Loucy (cell line): Measurements from ENCODE around the gene ZCCHC24.

ENCODE experiments used
- H2AFZ ChIP-seq: fragments of 200-600 bp; sonication (generic); 2 replicates; pipeline ENCODE4 v1.6.0; 2016; ENCODE audit warnings: antibody characterized with exemption, mild to moderate bottlenecking, low read length, moderate library complexity
- H3F3A ChIP-seq: fragments of 200-600 bp; 2 replicates; pipeline ENCODE4 v1.6.0; 2016; ENCODE audit warnings: antibody characterized with exemption, low read depth, mild to moderate bottlenecking
- H3K27me3 ChIP-seq: fragments of 200-600 bp; sonication (generic); 2 replicates; pipeline ENCODE4 v1.6.1; 2014; ENCODE audit warnings: low read length, mild to moderate bottlenecking; ENCODE audit not compliant: insufficient read depth, poor library complexity, severe bottlenecking
- H3K36me3 ChIP-seq: fragments of 200-600 bp; sonication (generic); 2 replicates; pipeline ENCODE4 v1.6.1; 2016; ENCODE audit warnings: low read length; ENCODE audit not compliant: insufficient read depth
- H3K4me1 ChIP-seq: fragments of 200-600 bp; sonication (generic); 2 replicates; pipeline ENCODE4 v1.5.1; 2014; ENCODE audit warnings: low read length, mild to moderate bottlenecking; ENCODE audit not compliant: insufficient read depth, poor library complexity, severe bottlenecking
- H3K4me2 ChIP-seq: fragments of 200-600 bp; sonication (generic); 2 replicates; pipeline ENCODE4 v1.6.0; 2014; ENCODE audit warnings: antibody characterized with exemption, low read length, low read depth, mild to moderate bottlenecking; ENCODE audit not compliant: poor library complexity, severe bottlenecking
- H3K4me3 ChIP-seq: fragments of 200-600 bp; sonication (generic); 2 replicates; pipeline ENCODE4 v1.5.1; 2014; ENCODE audit warnings: low read length, mild to moderate bottlenecking, mixed read lengths; ENCODE audit not compliant: poor library complexity, severe bottlenecking
- H3K79me2 ChIP-seq: fragments of 200-600 bp; sonication (generic); 2 replicates; pipeline ENCODE4 v1.6.1; 2014; ENCODE audit warnings: low read length; ENCODE audit not compliant: insufficient read depth
- H3K9ac ChIP-seq: fragments of 200-600 bp; sonication (generic); 2 replicates; pipeline ENCODE4 v1.6.0; 2014; ENCODE audit warnings: mild to moderate bottlenecking, low read depth, low read length, moderate library complexity; ENCODE audit not compliant: poor library complexity, severe bottlenecking
- H3K9me2 ChIP-seq: fragments of 200-600 bp; sonication (generic); replicated peaks from 2 replicates; pipeline ENCODE4 v1.6.1; 2016; ENCODE audit warnings: low read depth, low read length, mixed read lengths
- H3K9me3 ChIP-seq: fragments of 200-600 bp; sonication (generic); 2 replicates; pipeline ENCODE4 v1.6.1; 2014; ENCODE audit warnings: mild to moderate bottlenecking, antibody characterized with exemption, low read length, low read depth; ENCODE audit not compliant: insufficient read depth
- H4K20me1 ChIP-seq: fragments of 200-600 bp; sonication (generic); 2 replicates; pipeline ENCODE4 v1.6.0; 2014; ENCODE audit warnings: antibody characterized with exemption, low read length, mild to moderate bottlenecking; ENCODE audit not compliant: insufficient read depth, poor library complexity, severe bottlenecking
- EZH2phosphoT487 ChIP-seq: fragments of 200-600 bp; IDR thresholded peaks from 2 replicates; pipeline ENCODE4 v1.6.1; 2018; ENCODE audit warnings: antibody characterized with exemption, mild to moderate bottlenecking, moderate library complexity, borderline replicate concordance
- TF ChIP-seq, protein P1 (sequence below): fragments of 200-600 bp; sonication (generic); conservative IDR thresholded peaks from 2 replicates; pipeline ENCODE4 v1.5.1; 2014; ENCODE audit warnings: mild to moderate bottlenecking, antibody characterized with exemption, low read length

Gene ZCCHC24

DNA sequence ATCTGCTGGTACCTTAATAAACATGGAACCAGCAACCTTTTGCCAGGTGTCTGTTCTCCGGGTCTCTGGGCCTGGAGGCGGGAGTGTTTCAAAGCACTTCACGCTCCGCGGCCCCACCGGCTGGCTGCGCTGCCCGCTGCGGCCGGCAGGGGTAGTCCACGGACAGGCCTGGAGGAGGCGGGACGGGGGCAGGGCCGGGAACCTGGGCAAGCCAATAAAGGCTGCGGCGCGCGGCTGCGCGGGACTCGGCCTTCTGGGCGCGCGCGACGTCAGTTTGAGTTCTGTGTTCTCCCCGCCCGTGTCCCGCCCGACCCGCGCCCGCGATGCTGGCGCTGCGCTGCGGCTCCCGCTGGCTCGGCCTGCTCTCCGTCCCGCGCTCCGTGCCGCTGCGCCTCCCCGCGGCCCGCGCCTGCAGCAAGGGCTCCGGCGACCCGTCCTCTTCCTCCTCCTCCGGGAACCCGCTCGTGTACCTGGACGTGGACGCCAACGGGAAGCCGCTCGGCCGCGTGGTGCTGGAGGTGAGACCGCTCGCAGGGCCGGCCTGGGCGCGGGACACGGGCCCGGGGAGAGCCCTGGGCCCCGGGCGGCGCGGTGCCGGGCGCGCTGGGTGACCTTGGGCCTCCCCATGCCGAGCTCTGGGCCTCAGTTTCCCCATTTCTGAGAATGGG lies 98.1 kb downstream of the ZCCHC24 start, which contains the start of gene PPIF:
Gene PPIF (plus strand): TSS at position 244 of the 668 bp plus-strand sequence. CDS start 80 bp downstream, at position 324.
- Histone ChIP-seq H3K9ac (peak within 1 kb of the TSS; percentile 99), H4K20me1 (peaks cover 46% of the 10 kb centered on the region), H3K9me3 (no peaks in the 10 kb centered on the region), H3K4me2 (peak within 1 kb of the TSS; percentile 98), H3F3A (no peaks in the 10 kb centered on the region), H2AFZ (peak within 1 kb of the TSS; percentile 53), H3K4me1 (peaks cover 49% of the 10 kb centered on the region), H3K9me2 (no peaks in the 10 kb centered on the region), H3K79me2 (peaks cover 60% of the 10 kb centered on the region), H3K36me3 (peaks cover 30% of the 10 kb centered on the region), H3K27me3 (peaks cover 4% of the 10 kb centered on the region), H3K4me3 (peak within 1 kb of the TSS; percentile 92)
- no peak for TF ChIP-seq EZH2phosphoT487
- TF ChIP-seq, protein P1, sequence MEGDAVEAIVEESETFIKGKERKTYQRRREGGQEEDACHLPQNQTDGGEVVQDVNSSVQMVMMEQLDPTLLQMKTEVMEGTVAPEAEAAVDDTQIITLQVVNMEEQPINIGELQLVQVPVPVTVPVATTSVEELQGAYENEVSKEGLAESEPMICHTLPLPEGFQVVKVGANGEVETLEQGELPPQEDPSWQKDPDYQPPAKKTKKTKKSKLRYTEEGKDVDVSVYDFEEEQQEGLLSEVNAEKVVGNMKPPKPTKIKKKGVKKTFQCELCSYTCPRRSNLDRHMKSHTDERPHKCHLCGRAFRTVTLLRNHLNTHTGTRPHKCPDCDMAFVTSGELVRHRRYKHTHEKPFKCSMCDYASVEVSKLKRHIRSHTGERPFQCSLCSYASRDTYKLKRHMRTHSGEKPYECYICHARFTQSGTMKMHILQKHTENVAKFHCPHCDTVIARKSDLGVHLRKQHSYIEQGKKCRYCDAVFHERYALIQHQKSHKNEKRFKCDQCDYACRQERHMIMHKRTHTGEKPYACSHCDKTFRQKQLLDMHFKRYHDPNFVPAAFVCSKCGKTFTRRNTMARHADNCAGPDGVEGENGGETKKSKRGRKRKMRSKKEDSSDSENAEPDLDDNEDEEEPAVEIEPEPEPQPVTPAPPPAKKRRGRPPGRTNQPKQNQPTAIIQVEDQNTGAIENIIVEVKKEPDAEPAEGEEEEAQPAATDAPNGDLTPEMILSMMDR = peak; percentile 77

DNA sequence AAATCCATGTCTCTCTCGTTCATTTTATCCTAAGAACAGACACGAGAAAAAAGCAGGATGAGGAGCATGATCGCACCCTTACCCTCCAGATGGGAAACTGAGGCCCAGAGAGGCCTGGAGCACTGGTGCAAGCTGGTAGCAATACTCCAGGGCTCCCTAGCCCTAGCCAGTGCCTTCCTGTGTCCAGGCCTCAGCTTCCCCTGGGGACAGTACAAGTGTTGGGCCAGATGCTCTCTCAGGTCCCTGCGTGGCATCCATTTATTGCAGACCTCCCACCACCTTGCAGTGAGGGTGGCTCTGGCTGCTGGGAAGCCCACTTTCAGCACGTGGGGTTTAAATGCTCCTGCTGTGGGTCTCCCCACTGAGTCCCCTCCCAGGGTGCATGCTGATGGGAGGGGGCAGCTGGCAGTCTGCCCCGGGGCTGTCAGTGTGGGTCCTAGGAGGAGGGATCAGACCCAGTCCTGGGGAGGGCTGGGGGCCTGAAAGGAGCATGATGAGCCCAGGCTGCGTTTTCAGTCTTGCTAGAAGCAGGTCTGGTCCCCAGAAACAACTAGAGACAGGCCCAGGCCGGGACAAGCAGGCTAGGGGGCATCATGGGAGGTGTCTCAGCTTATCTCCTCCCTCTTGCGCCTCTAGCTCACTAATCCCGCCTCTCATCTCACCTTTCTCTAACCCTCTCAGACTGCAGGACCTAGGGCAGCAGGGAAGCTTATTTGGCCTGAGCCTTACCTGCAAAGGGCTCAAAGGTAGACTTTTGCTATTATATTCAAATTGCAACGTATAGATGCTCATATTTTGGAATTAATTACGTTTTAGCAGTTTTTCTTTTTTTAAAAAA lies 98.8 kb downstream of the ZCCHC24 start:
- Histone ChIP-seq H3K79me2 (peaks cover 52% of the 10 kb centered on the region), H3K4me3 (peak overlapping the region; percentile 92), H3F3A (no peaks in the 10 kb centered on the region), H3K9me3 (no peaks in the 10 kb centered on the region), H3K27me3 (peaks cover 4% of the 10 kb centered on the region), H2AFZ (peak overlapping the region; percentile 53), H3K4me2 (peak overlapping the region; percentile 98), H3K36me3 (peaks cover 22% of the 10 kb centered on the region), H4K20me1 (peaks cover 39% of the 10 kb centered on the region), H3K9me2 (no peaks in the 10 kb centered on the region), H3K9ac (peak overlapping the region; percentile 99), H3K4me1 (peaks cover 49% of the 10 kb centered on the region)
- no peak for TF ChIP-seq EZH2phosphoT487

DNA sequence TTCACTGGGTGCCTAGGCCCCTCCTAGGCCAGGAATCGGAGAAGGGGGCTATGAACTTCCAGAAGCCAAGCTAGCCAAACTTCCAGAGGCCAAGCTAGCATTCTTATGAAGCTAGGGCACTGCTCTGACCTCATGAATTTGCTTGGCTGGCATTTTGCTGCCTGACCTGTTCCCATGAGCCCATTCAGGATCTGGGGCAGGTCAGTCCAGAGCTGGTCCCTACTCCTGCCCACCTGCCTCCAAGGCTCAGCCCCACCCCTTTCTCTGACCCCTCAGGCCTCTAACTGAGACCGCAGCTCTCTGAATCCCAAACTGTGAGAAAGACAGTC lies 99.4 kb downstream of the ZCCHC24 start:
- Histone ChIP-seq H2AFZ (no peak overlapping the region), H3F3A (no peaks in the 10 kb centered on the region), H3K4me1 (peaks cover 49% of the 10 kb centered on the region), H3K9me2 (no peaks in the 10 kb centered on the region), H3K9me3 (no peaks in the 10 kb centered on the region), H3K4me3 (no peak overlapping the region), H3K9ac (peak overlapping the region; percentile 99), H3K4me2 (no peak overlapping the region), H3K27me3 (peaks cover 4% of the 10 kb centered on the region), H3K36me3 (peaks cover 18% of the 10 kb centered on the region), H4K20me1 (peaks cover 33% of the 10 kb centered on the region), H3K79me2 (peaks cover 46% of the 10 kb centered on the region)
- TF ChIP-seq, protein P1 = no peak
- no peak for TF ChIP-seq EZH2phosphoT487
